ENCODE data around the gene TTC32. TPM values are rescaled to one million over a fixed set of nuclear protein-coding genes. Genes with fewer than 3 reads are reported as not detected.

TTC32 gene
- total RNA-seq, 1 donor from 2014 or later, result 27.9 TPM

DNA sequence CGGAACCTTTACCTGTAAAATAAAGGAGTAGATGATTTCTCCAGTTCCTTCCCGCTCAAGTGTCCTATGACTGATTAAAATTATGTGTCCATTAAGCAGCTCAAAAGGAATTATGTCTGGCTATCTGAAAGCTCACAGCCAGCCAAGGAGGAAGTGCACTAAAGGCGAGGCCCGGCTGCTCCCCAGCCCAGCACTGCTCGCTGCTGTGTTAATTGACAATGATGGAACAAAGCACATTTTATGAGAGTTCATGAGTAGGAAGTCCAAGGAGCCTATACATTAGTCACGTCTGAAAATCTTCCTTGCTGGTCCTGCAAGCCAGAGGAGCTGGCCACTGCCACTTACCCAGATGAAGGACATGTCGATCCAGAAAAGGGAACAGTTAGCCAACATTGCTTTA lies 14.3 kb downstream of the TTC32 start:
- H3K9ac ChIP-seq, result no peak overlapping the region
- no peak overlapping the region for H3K4me2 ChIP-seq
- H3K4me3 Mint-ChIP-seq, result no peak overlapping the region
- no peak overlapping the region for H2AFZ ChIP-seq (replicated peaks)
- peaks cover 3% of the 10 kb centered on the region for H4K20me1 ChIP-seq (ENCODE audit: low read depth)
- no peaks in the 10 kb centered on the region for H3K27me3 ChIP-seq
- H3K9me3 Mint-ChIP-seq, result no peaks in the 10 kb centered on the region
- no peaks in the 10 kb centered on the region for H3K36me3 Mint-ChIP-seq
- no peaks in the 10 kb centered on the region for H3F3A ChIP-seq (ENCODE audit: low read depth)
- H3K27ac Mint-ChIP-seq, result no peak overlapping the region
- no peaks in the 10 kb centered on the region for H3K9me3 ChIP-seq (ENCODE audit: low read depth)
- peaks cover 6% of the 10 kb centered on the region for H3K27me3 Mint-ChIP-seq (ENCODE audit: insufficient read depth, low read depth)
- H3K4me3 ChIP-seq, result no peak overlapping the region
- H3K4me1 Mint-ChIP-seq, result peaks cover 12% of the 10 kb centered on the region
- no peak for DNase-seq (ENCODE audit: low spot score)
- no peak for TF ChIP-seq EZH2 (IDR thresholded peaks at IDR 0.05)
- no peak for TF ChIP-seq EZH2phosphoT487 (IDR thresholded peaks at IDR 0.05)
- TF ChIP-seq, protein P1, sequence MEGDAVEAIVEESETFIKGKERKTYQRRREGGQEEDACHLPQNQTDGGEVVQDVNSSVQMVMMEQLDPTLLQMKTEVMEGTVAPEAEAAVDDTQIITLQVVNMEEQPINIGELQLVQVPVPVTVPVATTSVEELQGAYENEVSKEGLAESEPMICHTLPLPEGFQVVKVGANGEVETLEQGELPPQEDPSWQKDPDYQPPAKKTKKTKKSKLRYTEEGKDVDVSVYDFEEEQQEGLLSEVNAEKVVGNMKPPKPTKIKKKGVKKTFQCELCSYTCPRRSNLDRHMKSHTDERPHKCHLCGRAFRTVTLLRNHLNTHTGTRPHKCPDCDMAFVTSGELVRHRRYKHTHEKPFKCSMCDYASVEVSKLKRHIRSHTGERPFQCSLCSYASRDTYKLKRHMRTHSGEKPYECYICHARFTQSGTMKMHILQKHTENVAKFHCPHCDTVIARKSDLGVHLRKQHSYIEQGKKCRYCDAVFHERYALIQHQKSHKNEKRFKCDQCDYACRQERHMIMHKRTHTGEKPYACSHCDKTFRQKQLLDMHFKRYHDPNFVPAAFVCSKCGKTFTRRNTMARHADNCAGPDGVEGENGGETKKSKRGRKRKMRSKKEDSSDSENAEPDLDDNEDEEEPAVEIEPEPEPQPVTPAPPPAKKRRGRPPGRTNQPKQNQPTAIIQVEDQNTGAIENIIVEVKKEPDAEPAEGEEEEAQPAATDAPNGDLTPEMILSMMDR (IDR thresholded peaks at IDR 0.05), result no peak
- no peaks in the 10 kb centered on the region for H3K36me3 ChIP-seq
- H3K27ac ChIP-seq, result no peak overlapping the region
- H3K4me1 ChIP-seq, result no peaks in the 10 kb centered on the region
- no peaks in the 10 kb centered on the region for H3K79me2 ChIP-seq (ENCODE audit: low read depth)

DNA sequence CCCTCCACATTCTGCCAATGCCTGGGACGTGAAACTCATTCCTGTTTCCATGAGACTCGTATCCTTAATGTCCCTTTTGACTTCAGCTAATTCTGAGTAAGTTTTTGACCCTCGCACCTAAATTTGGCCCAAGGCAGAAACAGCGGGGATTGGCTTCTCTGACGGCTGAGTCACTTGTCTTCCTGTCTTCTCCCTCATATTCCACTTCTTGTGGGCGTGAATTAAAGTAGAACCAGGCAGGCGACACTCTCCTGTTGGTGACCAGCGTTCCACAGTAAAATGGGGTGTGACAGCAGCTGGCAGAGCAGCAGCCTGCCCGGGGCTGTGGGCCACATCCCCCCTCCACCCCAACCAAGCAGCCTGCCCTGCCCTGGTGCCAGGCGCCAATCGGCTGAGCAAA lies 15.5 kb downstream of the TTC32 start:
- no peak for DNase-seq (ENCODE audit: low spot score)
- no peak for TF ChIP-seq EZH2phosphoT487 (IDR thresholded peaks at IDR 0.05)
- no peak overlapping the region for H3K27ac Mint-ChIP-seq
- peaks cover 9% of the 10 kb centered on the region for H3K27me3 Mint-ChIP-seq (ENCODE audit: insufficient read depth, low read depth)
- H3K36me3 Mint-ChIP-seq, result no peaks in the 10 kb centered on the region
- H3K4me3 ChIP-seq, result no peak overlapping the region
- no peak overlapping the region for H3K4me3 Mint-ChIP-seq
- no peak overlapping the region for H3K4me2 ChIP-seq
- H2AFZ ChIP-seq (replicated peaks), result no peak overlapping the region
- no peaks in the 10 kb centered on the region for H3K79me2 ChIP-seq (ENCODE audit: low read depth)
- no peak overlapping the region for H3K27ac ChIP-seq
- no peaks in the 10 kb centered on the region for H3K27me3 ChIP-seq
- no peaks in the 10 kb centered on the region for H3K4me1 ChIP-seq
- peaks cover 9% of the 10 kb centered on the region for H3K4me1 Mint-ChIP-seq
- H4K20me1 ChIP-seq (ENCODE audit: low read depth), result peaks cover 3% of the 10 kb centered on the region
- H3K9ac ChIP-seq, result no peak overlapping the region
- H3F3A ChIP-seq (ENCODE audit: low read depth), result no peaks in the 10 kb centered on the region
- H3K9me3 ChIP-seq (ENCODE audit: low read depth), result no peaks in the 10 kb centered on the region
- H3K9me3 Mint-ChIP-seq, result no peaks in the 10 kb centered on the region
- no peaks in the 10 kb centered on the region for H3K36me3 ChIP-seq

DNA sequence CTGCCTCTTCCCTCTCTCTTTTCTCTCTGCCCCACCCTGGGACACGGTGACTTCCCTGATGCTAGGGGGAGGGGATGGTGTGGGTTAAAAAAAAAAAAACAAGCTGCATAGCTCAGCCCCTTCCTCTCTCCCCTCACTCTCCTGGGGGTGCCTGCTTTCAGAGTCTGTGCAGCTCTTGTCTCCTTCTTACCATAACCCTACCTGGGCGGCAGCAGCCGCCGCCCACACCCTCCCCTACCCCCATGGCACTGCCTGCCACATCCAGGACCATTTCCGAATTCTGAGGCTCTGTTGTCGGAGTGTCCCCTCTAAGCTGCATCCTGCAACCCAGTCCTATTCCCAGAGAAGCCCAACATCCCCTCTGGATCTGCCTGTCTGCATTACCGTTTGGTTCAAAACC lies 16.0 kb downstream of the TTC32 start:
- Histone ChIP-seq H3K27me3 (no peaks in the 10 kb centered on the region), H3K36me3 (no peaks in the 10 kb centered on the region), H4K20me1 (ENCODE audit: low read depth) (peaks cover 2% of the 10 kb centered on the region), H3K9me3 (ENCODE audit: low read depth) (no peaks in the 10 kb centered on the region), H2AFZ (replicated peaks) (no peak overlapping the region), H3K27ac (no peak overlapping the region), H3F3A (ENCODE audit: low read depth) (no peaks in the 10 kb centered on the region), H3K79me2 (ENCODE audit: low read depth) (no peaks in the 10 kb centered on the region), H3K4me2 (no peak overlapping the region), H3K4me3 (no peak overlapping the region), H3K9ac (no peak overlapping the region), H3K4me1 (no peaks in the 10 kb centered on the region)
- H3K4me1 Mint-ChIP-seq, result peaks cover 9% of the 10 kb centered on the region
- no peaks in the 10 kb centered on the region for H3K9me3 Mint-ChIP-seq
- no peak for DNase-seq (ENCODE audit: low spot score)
- no peaks in the 10 kb centered on the region for H3K36me3 Mint-ChIP-seq
- TF ChIP-seq EZH2 (IDR thresholded peaks at IDR 0.05), result no peak
- TF ChIP-seq, protein P1 (IDR thresholded peaks at IDR 0.05), result no peak
- no peak for TF ChIP-seq EZH2phosphoT487 (IDR thresholded peaks at IDR 0.05)
- peaks cover 9% of the 10 kb centered on the region for H3K27me3 Mint-ChIP-seq (ENCODE audit: insufficient read depth, low read depth)
- H3K27ac Mint-ChIP-seq, result no peak overlapping the region
- H3K4me3 Mint-ChIP-seq, result no peak overlapping the region

DNA sequence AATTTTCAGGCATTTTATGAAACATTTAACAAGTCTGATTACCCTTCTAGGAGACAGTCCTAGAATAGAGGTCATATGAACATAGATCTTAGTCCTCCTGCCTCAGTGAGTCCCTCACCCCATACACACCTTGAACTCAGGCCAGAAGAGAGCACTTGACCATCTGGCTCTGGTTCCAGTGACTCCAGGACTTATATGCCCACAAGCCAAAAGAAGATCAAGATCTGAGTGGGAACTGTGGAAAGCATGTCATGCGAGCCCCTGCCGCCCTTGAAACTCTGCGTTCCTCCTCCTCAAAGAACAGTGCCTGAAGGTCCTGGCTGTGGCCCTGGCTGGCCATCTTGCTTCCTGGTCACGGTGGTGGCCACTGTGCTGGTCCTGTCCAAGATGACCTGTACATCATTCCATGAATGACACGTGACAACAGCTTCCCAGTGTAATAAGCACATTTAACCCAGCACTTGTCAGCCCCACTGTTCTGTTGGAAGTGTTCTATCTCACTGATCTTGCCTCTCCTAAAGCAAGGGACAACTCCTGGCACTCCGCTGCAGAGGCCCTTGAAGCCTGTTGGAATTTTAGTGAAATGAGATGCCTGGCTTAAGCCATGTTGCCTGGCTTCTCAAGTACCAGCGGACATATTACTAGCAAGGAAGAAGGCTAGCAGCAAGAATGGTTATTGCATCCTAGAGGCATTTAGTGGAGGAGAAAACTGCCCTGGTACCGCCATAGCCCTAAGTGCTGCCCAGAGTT lies 17.6 kb downstream of the TTC32 start:
- H3K4me1 Mint-ChIP-seq, result peaks cover 6% of the 10 kb centered on the region
- TF ChIP-seq EZH2phosphoT487 (IDR thresholded peaks at IDR 0.05) (no peak), EZH2 (IDR thresholded peaks at IDR 0.05) (no peak)
- TF ChIP-seq, protein P1 (IDR thresholded peaks at IDR 0.05), result no peak

More for the DNA sequence above, 17.6 kb downstream of the TTC32 start:
- Histone ChIP-seq H3K36me3 (no peaks in the 10 kb centered on the region), H3K27ac (no peak overlapping the region), H2AFZ (replicated peaks) (no peak overlapping the region), H3K4me1 (no peaks in the 10 kb centered on the region), H3K4me2 (no peak overlapping the region), H3K27me3 (no peaks in the 10 kb centered on the region), H3K9me3 (ENCODE audit: low read depth) (no peaks in the 10 kb centered on the region), H3K79me2 (ENCODE audit: low read depth) (no peaks in the 10 kb centered on the region), H3K9ac (no peak overlapping the region), H3K4me3 (no peak overlapping the region), H4K20me1 (ENCODE audit: low read depth) (no peaks in the 10 kb centered on the region), H3F3A (ENCODE audit: low read depth) (no peaks in the 10 kb centered on the region)
- no peak overlapping the region for H3K4me3 Mint-ChIP-seq
- H3K9me3 Mint-ChIP-seq, result no peaks in the 10 kb centered on the region
- no peaks in the 10 kb centered on the region for H3K36me3 Mint-ChIP-seq
- peaks cover 11% of the 10 kb centered on the region for H3K27me3 Mint-ChIP-seq (ENCODE audit: insufficient read depth, low read depth)
- H3K27ac Mint-ChIP-seq, result peak overlapping the region; percentile 15
- DNase-seq (ENCODE audit: low spot score), result no peak
